ENCODE results near the gene ADGB.
"Not testable (repeated sequence)": the region's sequence is repeated elsewhere in the genome, so short reads cannot be mapped to it uniquely, and the experiment has no call there.

The ADGB gene

GRCh38 chr6:146840641-146841040 is 241.9 kb downstream of the ADGB start:
- peaks cover 0 to 4% of the 10 kb centered on the region in 2 donors for H3K27me3 Mint-ChIP-seq
- no peak overlapping the region for H3K27ac Mint-ChIP-seq
- H3K4me3 Mint-ChIP-seq = no peak overlapping the region
- ATAC-seq (replicated peaks) (no peak), DNase-seq (no peak)
- H3K9me3 Mint-ChIP-seq = peaks cover 7 to 9% of the 10 kb centered on the region in 2 donors
- H3K36me3 Mint-ChIP-seq = peaks cover 0 to 2% of the 10 kb centered on the region in 2 donors
- H3K4me1 Mint-ChIP-seq = no peaks in the 10 kb centered on the region

- H3K27me3 Mint-ChIP-seq = peaks cover 9 to 17% of the 10 kb centered on the region in 2 donors
Measured at GRCh38 chr6:146847426-146847825, 248.7 kb downstream of the ADGB start.

GRCh38 chr6:146850238-146850896 is 251.6 kb downstream of the ADGB start:
- no peak overlapping the region for H3K4me3 Mint-ChIP-seq

More at GRCh38 chr6:146847426-146847825, 248.7 kb downstream of the ADGB start:
- Mint-ChIP-seq H3K4me1 (no peaks in the 10 kb centered on the region), H3K9me3 (peaks cover 11 to 13% of the 10 kb centered on the region in 2 donors), H3K36me3 (peaks cover 0 to 2% of the 10 kb centered on the region in 2 donors), H3K4me3 (no peak overlapping the region), H3K27ac (no peak overlapping the region)
- ATAC-seq (replicated peaks) (no peak), DNase-seq (no peak)

GRCh38 chr6:146850981-146851380 is 252.2 kb downstream of the ADGB start:
- DNase-seq (no peak), ATAC-seq (replicated peaks) (no peak)
- Mint-ChIP-seq H3K27me3 (peaks cover 13 to 14% of the 10 kb centered on the region in 2 donors), H3K36me3 (no peaks in the 10 kb centered on the region), H3K4me1 (no peaks in the 10 kb centered on the region), H3K27ac (no peak overlapping the region), H3K9me3 (peaks cover 1 to 4% of the 10 kb centered on the region in 2 donors), H3K4me3 (no peak overlapping the region)

More at GRCh38 chr6:146850238-146850896, 251.6 kb downstream of the ADGB start:
- no peaks in the 10 kb centered on the region for H3K4me1 Mint-ChIP-seq
- H3K27ac Mint-ChIP-seq = no peak overlapping the region
- DNase-seq (no peak), ATAC-seq (replicated peaks) (peak; percentile 25 to 60)
- H3K36me3 Mint-ChIP-seq = peaks cover 0 to 2% of the 10 kb centered on the region in 2 donors
- peaks cover 6 to 9% of the 10 kb centered on the region in 2 donors for H3K9me3 Mint-ChIP-seq
- peaks cover 13 to 14% of the 10 kb centered on the region in 2 donors for H3K27me3 Mint-ChIP-seq

- no peak overlapping the region for H3K4me3 Mint-ChIP-seq
- no peaks in the 10 kb centered on the region for H3K36me3 Mint-ChIP-seq
- no peak overlapping the region for H3K27ac Mint-ChIP-seq
- H3K27me3 Mint-ChIP-seq = peaks cover 13 to 14% of the 10 kb centered on the region in 2 donors
- ATAC-seq (replicated peaks) (peak in 1 of 2 donors; percentile 22), DNase-seq (no peak)
- no peaks in the 10 kb centered on the region for H3K4me1 Mint-ChIP-seq
- H3K9me3 Mint-ChIP-seq = peaks cover 0 to 3% of the 10 kb centered on the region in 2 donors
Measured at GRCh38 chr6:146851837-146852236, 253.1 kb downstream of the ADGB start.

- not testable (repeated sequence) for H3K36me3 Mint-ChIP-seq; ATAC-seq (replicated peaks); H3K27ac Mint-ChIP-seq; H3K4me3 Mint-ChIP-seq; H3K9me3 Mint-ChIP-seq; DNase-seq
- H3K27me3 Mint-ChIP-seq = peaks cover 10 to 14% of the 10 kb centered on the region in 2 donors
- peaks cover 4 to 10% of the 10 kb centered on the region in 2 donors for H3K4me1 Mint-ChIP-seq
Measured at GRCh38 chr6:146854521-146855255, 255.9 kb downstream of the ADGB start.

- no peak overlapping the region for H3K4me3 Mint-ChIP-seq
- peak; percentile 31 to 38 for ATAC-seq (replicated peaks)
- peak overlapping the region; percentile 81 for H3K27ac Mint-ChIP-seq
- no peaks in the 10 kb centered on the region for H3K36me3 Mint-ChIP-seq
- H3K9me3 Mint-ChIP-seq = peaks cover 0 to 3% of the 10 kb centered on the region in 2 donors
- H3K27me3 Mint-ChIP-seq = peaks cover 1 to 5% of the 10 kb centered on the region in 2 donors
- peaks cover 4 to 10% of the 10 kb centered on the region in 2 donors for H3K4me1 Mint-ChIP-seq
- DNase-seq = no peak
Measured at GRCh38 chr6:146855889-146856288, 257.1 kb downstream of the ADGB start.

- Mint-ChIP-seq H3K4me1 (peaks cover 4 to 10% of the 10 kb centered on the region in 2 donors), H3K36me3 (no peaks in the 10 kb centered on the region), H3K27ac (peak overlapping the region; percentile 81), H3K4me3 (no peak overlapping the region), H3K27me3 (peaks cover 0 to 4% of the 10 kb centered on the region in 2 donors), H3K9me3 (peaks cover 0 to 3% of the 10 kb centered on the region in 2 donors)
- DNase-seq (peak; percentile 17), ATAC-seq (replicated peaks) (peak; percentile 29 to 63)
Measured at GRCh38 chr6:146856296-146856695, 257.5 kb downstream of the ADGB start.

GRCh38 chr6:146857180-146857979 is 258.6 kb downstream of the ADGB start:
- Mint-ChIP-seq H3K27ac (no peak overlapping the region), H3K36me3 (no peaks in the 10 kb centered on the region), H3K27me3 (peaks cover 0 to 4% of the 10 kb centered on the region in 2 donors), H3K4me1 (peaks cover 4 to 10% of the 10 kb centered on the region in 2 donors), H3K9me3 (peaks cover 0 to 3% of the 10 kb centered on the region in 2 donors), H3K4me3 (peak overlapping the region; percentile 62 to 72)
- DNase-seq (peak; percentile 61), ATAC-seq (replicated peaks) (peak; percentile 86 to 91)

- no peaks in the 10 kb centered on the region for H3K36me3 Mint-ChIP-seq
- peaks cover 4 to 10% of the 10 kb centered on the region in 2 donors for H3K4me1 Mint-ChIP-seq
- peak overlapping the region; percentile 62 to 72 for H3K4me3 Mint-ChIP-seq
- H3K27me3 Mint-ChIP-seq = peaks cover 0 to under 1% of the 10 kb centered on the region in 2 donors
- DNase-seq (no peak), ATAC-seq (replicated peaks) (no peak)
- H3K27ac Mint-ChIP-seq = no peak overlapping the region
- peaks cover 0 to under 1% of the 10 kb centered on the region in 2 donors for H3K9me3 Mint-ChIP-seq
Measured at GRCh38 chr6:146857980-146858347, 259.2 kb downstream of the ADGB start.

GRCh38 chr6:146859206-146859605 is 260.4 kb downstream of the ADGB start:
- no peak for ATAC-seq (replicated peaks)
- no peaks in the 10 kb centered on the region for H3K27me3 Mint-ChIP-seq
- H3K27ac Mint-ChIP-seq = no peak overlapping the region
- no peak for DNase-seq
- H3K36me3 Mint-ChIP-seq = no peaks in the 10 kb centered on the region
- no peak overlapping the region for H3K4me3 Mint-ChIP-seq
- H3K4me1 Mint-ChIP-seq = peaks cover 4 to 10% of the 10 kb centered on the region in 2 donors
- H3K9me3 Mint-ChIP-seq = no peaks in the 10 kb centered on the region

GRCh38 chr6:146859795-146860495 is 261.2 kb downstream of the ADGB start:
- Mint-ChIP-seq H3K36me3 (no peaks in the 10 kb centered on the region), H3K27ac (no peak overlapping the region), H3K4me3 (no peak overlapping the region), H3K27me3 (no peaks in the 10 kb centered on the region), H3K9me3 (no peaks in the 10 kb centered on the region), H3K4me1 (peaks cover 4 to 10% of the 10 kb centered on the region in 2 donors)
- ATAC-seq (replicated peaks) (no peak), DNase-seq (no peak)

GRCh38 chr6:146860583-146860982 is 261.8 kb downstream of the ADGB start:
- no peaks in the 10 kb centered on the region for H3K27me3 Mint-ChIP-seq
- DNase-seq = no peak
- H3K9me3 Mint-ChIP-seq = no peaks in the 10 kb centered on the region
- no peaks in the 10 kb centered on the region for H3K36me3 Mint-ChIP-seq
- H3K4me1 Mint-ChIP-seq = peaks cover 4 to 10% of the 10 kb centered on the region in 2 donors
- ATAC-seq (replicated peaks) = no peak
- H3K4me3 Mint-ChIP-seq = no peak overlapping the region
- no peak overlapping the region for H3K27ac Mint-ChIP-seq

All from stimulated activated naive B cell treated with anti-CD40 and anti-IgM and Interleukin-4, amounts not matched to agents 10 μg/mL and 1 μg/mL and 100 μg/mL, for 72 hours (primary cell).